CD4-positive, CD25-positive, alpha-beta regulatory T cell (primary cell): ENCODE data around the gene PLCB2. TPM values are rescaled to one million over a fixed set of nuclear protein-coding genes. Genes with fewer than 3 reads are reported as not detected.

Source experiments
- ATAC-seq, 2 donors: fragments of 150-1000 bp; cut with Tn5 transposase; one replicate each; pipeline ENCODE4 v1.10.0; 2021; ENCODE audit warnings: low read depth in 2 of 2, moderate number of reproducible peaks in 2 of 2, moderate library complexity in 1 of 2
- DNase-seq, 3 donors: peaks; one replicate each; pipeline versions ENCODE4 v3.0.0 to v3.0.0-alpha.2; 2012 to 2022; ENCODE audit warnings: mixed read lengths in 1 of 3
- H3K27ac ChIP-seq: one replicate; pipeline ENCODE4 v1.7.0; 2013; ENCODE audit warnings: mild to moderate bottlenecking, low read length; ENCODE audit not compliant: insufficient read depth, poor library complexity, severe bottlenecking
- H3K27me3 ChIP-seq: one replicate; pipeline ENCODE4 v1.7.0; 2013; ENCODE audit warnings: low read length; ENCODE audit not compliant: control insufficient read depth, insufficient read depth
- H3K36me3 ChIP-seq: one replicate; pipeline ENCODE4 v1.7.0; 2013; ENCODE audit warnings: mild to moderate bottlenecking, low read length, moderate library complexity; ENCODE audit not compliant: control insufficient read depth, insufficient read depth
- H3K4me1 ChIP-seq: 2 replicates; pipeline ENCODE4 v1.7.0; 2013; ENCODE audit warnings: mild to moderate bottlenecking, low read length; ENCODE audit not compliant: insufficient read depth, control insufficient read depth, poor library complexity, severe bottlenecking
- H3K4me3 ChIP-seq: one replicate; pipeline ENCODE4 v1.7.0; 2013; ENCODE audit warnings: low read depth, mild to moderate bottlenecking, low read length, moderate library complexity
- H3K9me3 ChIP-seq, 2 experiments: 1 replicate in 1 of 2; 2 replicates in 1 of 2; pipeline ENCODE4 v1.7.0; 2013; ENCODE audit warnings: low read length in 2 of 2, mild to moderate bottlenecking in 1 of 2, moderate library complexity in 1 of 2; ENCODE audit not compliant: control insufficient read depth in 2 of 2
- H3K27ac Mint-ChIP-seq, 3 donors: one replicate each; pipeline ENCODE4 v1.8.0; 2020 to 2022; ENCODE audit warnings: mild to moderate bottlenecking in 3 of 3, mixed read lengths in 3 of 3, moderate library complexity in 2 of 3
- H3K27me3 Mint-ChIP-seq: one replicate; pipeline ENCODE4 v1.8.0; 2022; ENCODE audit warnings: mild to moderate bottlenecking, mixed read lengths
- H3K36me3 Mint-ChIP-seq: one replicate; pipeline ENCODE4 v1.8.0; 2020; ENCODE audit warnings: mixed read lengths
- H3K4me1 Mint-ChIP-seq, 4 donors: one replicate each; pipeline ENCODE4 v1.8.0; 2020 to 2022; ENCODE audit warnings: mixed read lengths in 4 of 4, mild to moderate bottlenecking in 1 of 4
- H3K4me3 Mint-ChIP-seq, 4 donors: one replicate each; pipeline ENCODE4 v1.8.0; 2020 to 2022; ENCODE audit warnings: mild to moderate bottlenecking in 4 of 4, mixed read lengths in 4 of 4, moderate library complexity in 3 of 4
- H3K9me3 Mint-ChIP-seq, 7 donors: one replicate each; pipeline ENCODE4 v1.8.0; 2020 to 2022; ENCODE audit warnings: mixed read lengths in 7 of 7, mild to moderate bottlenecking in 3 of 7, moderate library complexity in 2 of 7
- polyA plus RNA-seq, 4 donors: library from polyadenylated mRNA; unstranded; fragments of 300-500 nt; fragmentation: Illumina TruSeq; gene quantifications; one replicate each; pipeline ENCODE4 v1.2.3, GENCODE V29; 2021
- total RNA-seq: library from RNA; stranded (reverse); gene quantifications from one replicate; pipeline ENCODE4 v1.2.3, GENCODE V29; 2022

PLCB2 gene
- total and polyA plus RNA-seq, 5 donors from 2014 or later: 17.3 to 305 (median 21.3) TPM

- Histone ChIP-seq H3K9me3 (no peaks in the 10 kb centered on the region), H3K4me1 (peaks cover 7% of the 10 kb centered on the region), H3K4me3 (no peak overlapping the region), H3K27ac (no peak overlapping the region), H3K36me3 (no peaks in the 10 kb centered on the region), H3K27me3 (no peaks in the 10 kb centered on the region)
- Mint-ChIP-seq H3K4me1 (peaks cover 0 to 16% (median 6%) of the 10 kb centered on the region in 4 donors), H3K27me3 (peaks cover 5% of the 10 kb centered on the region), H3K9me3 (peaks cover 0 to 2% (median 0%) of the 10 kb centered on the region in 7 donors), H3K4me3 (peak overlapping the region in 1 of 4 donors; percentile 3), H3K27ac (no peak overlapping the region), H3K36me3 (no peaks in the 10 kb centered on the region)
- ATAC-seq: peak; percentile 83 to 87
- DNase-seq: peak; percentile 63 to 82 (median 73)
Measured at GRCh38 chr15:40338041-40338657, 30.4 kb upstream of the PLCB2 start.

- H3K36me3 Mint-ChIP-seq: peaks cover 3% of the 10 kb centered on the region
- DNase-seq: no peak
- Histone ChIP-seq H3K9me3 (no peaks in the 10 kb centered on the region), H3K36me3 (no peaks in the 10 kb centered on the region), H3K27me3 (no peaks in the 10 kb centered on the region), H3K4me1 (peaks cover 7% of the 10 kb centered on the region), H3K27ac (no peak overlapping the region), H3K4me3 (no peak overlapping the region)
- ATAC-seq: no peak
- H3K4me3 Mint-ChIP-seq: peak overlapping the region in 1 of 4 donors; percentile 3
- no peak overlapping the region for H3K27ac Mint-ChIP-seq
- H3K4me1 Mint-ChIP-seq: peaks cover 0 to 16% (median 6%) of the 10 kb centered on the region in 4 donors
- peaks cover 0 to 2% (median 0%) of the 10 kb centered on the region in 7 donors for H3K9me3 Mint-ChIP-seq
- H3K27me3 Mint-ChIP-seq: peaks cover 5% of the 10 kb centered on the region
Measured at GRCh38 chr15:40337597-40337996, 29.9 kb upstream of the PLCB2 start.

- Mint-ChIP-seq H3K27me3 (peaks cover 5% of the 10 kb centered on the region), H3K4me1 (peaks cover 0 to 16% (median 6%) of the 10 kb centered on the region in 4 donors), H3K9me3 (peaks cover 0 to 2% (median 0%) of the 10 kb centered on the region in 7 donors), H3K4me3 (no peak overlapping the region), H3K27ac (no peak overlapping the region), H3K36me3 (peaks cover 3% of the 10 kb centered on the region)
- ATAC-seq: no peak
- H3K27me3 ChIP-seq: no peaks in the 10 kb centered on the region
- DNase-seq: no peak
- no peaks in the 10 kb centered on the region for H3K9me3 ChIP-seq
- H3K36me3 ChIP-seq: no peaks in the 10 kb centered on the region
- H3K4me3 ChIP-seq: no peak overlapping the region
- H3K27ac ChIP-seq: no peak overlapping the region
- peaks cover 7% of the 10 kb centered on the region for H3K4me1 ChIP-seq
Measured at GRCh38 chr15:40336744-40337122, 29.0 kb upstream of the PLCB2 start.

DNA sequence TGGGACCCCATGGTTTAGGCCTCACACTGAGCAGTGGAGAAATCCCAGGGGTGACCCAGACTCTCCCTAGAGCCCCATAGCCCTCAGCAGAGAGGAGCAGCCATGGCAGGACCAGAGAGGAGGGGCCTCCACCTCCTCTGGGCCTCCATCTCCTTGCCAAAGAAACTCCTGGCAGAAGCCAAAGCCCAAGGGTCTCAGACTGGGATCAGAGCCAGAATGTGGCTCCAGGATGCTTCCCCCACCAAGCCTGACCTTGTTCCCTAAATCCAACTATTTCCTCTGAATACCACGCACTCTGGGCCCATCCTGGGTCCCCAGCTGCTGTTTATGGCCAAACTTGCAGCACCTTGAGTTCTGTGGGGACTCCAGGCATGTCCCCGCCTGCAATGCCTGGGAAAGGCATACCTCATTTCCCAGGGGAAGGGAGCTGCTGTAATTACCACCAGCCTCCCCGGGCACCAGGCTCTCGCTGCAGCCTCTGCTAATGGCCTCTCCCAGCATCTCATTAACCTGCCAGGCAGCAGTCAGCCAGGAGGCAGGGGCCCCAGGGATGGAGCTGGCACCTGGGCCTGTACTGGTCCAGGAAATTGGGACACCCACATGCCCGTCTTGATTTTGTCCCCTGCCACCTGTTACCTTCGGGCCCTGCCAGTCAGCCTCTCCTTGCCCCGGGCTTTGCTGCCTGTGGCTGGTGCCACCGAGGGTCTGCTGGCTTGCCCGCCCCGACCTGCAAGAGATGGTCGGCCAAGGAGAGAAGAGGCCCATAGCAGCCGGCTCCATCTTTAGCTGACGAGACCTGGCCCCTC lies 28.4 kb upstream of the PLCB2 start:
- Histone ChIP-seq H3K36me3 (no peaks in the 10 kb centered on the region), H3K27me3 (no peaks in the 10 kb centered on the region), H3K4me3 (no peak overlapping the region), H3K27ac (no peak overlapping the region), H3K9me3 (no peaks in the 10 kb centered on the region), H3K4me1 (peaks cover 7% of the 10 kb centered on the region)
- Mint-ChIP-seq H3K4me1 (peaks cover 0 to 16% (median 6%) of the 10 kb centered on the region in 4 donors), H3K27me3 (peaks cover 5% of the 10 kb centered on the region), H3K4me3 (no peak overlapping the region), H3K36me3 (peaks cover 3% of the 10 kb centered on the region), H3K27ac (no peak overlapping the region), H3K9me3 (peaks cover 0 to 2% (median 0%) of the 10 kb centered on the region in 7 donors)
- DNase-seq: no peak
- ATAC-seq: no peak

DNA sequence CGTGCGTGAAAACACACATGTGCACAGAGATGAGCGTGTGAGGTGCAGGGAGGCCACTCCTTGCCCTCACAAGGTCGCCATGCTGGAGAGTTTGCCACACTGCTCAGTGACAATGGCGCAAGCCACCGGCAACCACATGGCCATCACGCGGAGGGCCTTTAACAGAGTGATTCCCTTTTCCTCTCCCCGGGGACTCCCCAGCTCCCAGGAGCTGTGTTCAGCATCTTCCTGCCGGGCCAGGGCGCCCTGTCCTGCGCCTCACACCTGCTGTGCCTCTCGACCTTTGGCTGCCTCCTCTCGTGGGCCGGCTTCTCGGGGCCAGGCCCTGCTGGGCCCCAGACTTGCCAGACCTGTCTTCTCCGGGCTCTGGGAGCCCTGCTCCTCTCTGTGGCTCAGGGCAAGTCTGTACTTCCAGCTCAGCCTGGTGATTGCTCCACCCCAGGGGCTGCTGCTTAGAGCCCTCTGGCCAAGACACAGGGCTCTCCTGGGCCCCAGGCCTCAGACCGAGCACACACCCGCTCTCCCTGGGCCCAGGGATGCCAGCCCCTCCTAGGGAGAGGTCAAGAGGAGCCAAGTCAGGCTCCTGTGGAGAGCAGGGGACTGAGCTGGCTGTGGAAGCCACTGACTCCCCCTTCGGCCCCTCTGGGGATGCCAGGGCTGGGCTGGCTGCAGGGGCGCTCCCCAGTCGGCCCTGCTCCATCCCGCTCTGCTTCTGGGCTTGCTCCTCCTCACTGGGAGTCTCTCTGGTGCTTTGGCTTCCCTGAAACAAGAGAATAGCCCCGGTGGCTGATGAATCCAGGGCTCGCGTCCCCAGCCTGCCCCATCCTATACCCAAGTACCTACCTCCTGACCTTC lies 27.4 kb upstream of the PLCB2 start:
- H3K36me3 ChIP-seq: no peaks in the 10 kb centered on the region
- H3K9me3 Mint-ChIP-seq: peaks cover 0 to 2% (median 0%) of the 10 kb centered on the region in 7 donors
- H3K27ac ChIP-seq: no peak overlapping the region
- peaks cover 7% of the 10 kb centered on the region for H3K4me1 ChIP-seq
- peaks cover 3% of the 10 kb centered on the region for H3K36me3 Mint-ChIP-seq
- ATAC-seq (no peak), DNase-seq (no peak)
- peaks cover 5% of the 10 kb centered on the region for H3K27me3 Mint-ChIP-seq
- no peak overlapping the region for H3K27ac Mint-ChIP-seq
- no peaks in the 10 kb centered on the region for H3K27me3 ChIP-seq
- peaks cover 0 to 16% (median 6%) of the 10 kb centered on the region in 4 donors for H3K4me1 Mint-ChIP-seq
- H3K9me3 ChIP-seq: no peaks in the 10 kb centered on the region
- H3K4me3 Mint-ChIP-seq: no peak overlapping the region
- H3K4me3 ChIP-seq: no peak overlapping the region

GRCh38 chr15:40334541-40334940 lies 26.8 kb upstream of the PLCB2 start:
- H3K36me3 Mint-ChIP-seq: peaks cover 3% of the 10 kb centered on the region
- ATAC-seq (no peak), DNase-seq (no peak)
- Histone ChIP-seq H3K27me3 (no peaks in the 10 kb centered on the region), H3K4me1 (peaks cover 7% of the 10 kb centered on the region), H3K27ac (no peak overlapping the region), H3K9me3 (no peaks in the 10 kb centered on the region), H3K4me3 (no peak overlapping the region), H3K36me3 (no peaks in the 10 kb centered on the region)
- H3K4me3 Mint-ChIP-seq: no peak overlapping the region
- peaks cover 5% of the 10 kb centered on the region for H3K27me3 Mint-ChIP-seq
- peaks cover 0 to 2% (median 0%) of the 10 kb centered on the region in 7 donors for H3K9me3 Mint-ChIP-seq
- no peak overlapping the region for H3K27ac Mint-ChIP-seq
- peaks cover 0 to 16% (median 6%) of the 10 kb centered on the region in 4 donors for H3K4me1 Mint-ChIP-seq

DNA sequence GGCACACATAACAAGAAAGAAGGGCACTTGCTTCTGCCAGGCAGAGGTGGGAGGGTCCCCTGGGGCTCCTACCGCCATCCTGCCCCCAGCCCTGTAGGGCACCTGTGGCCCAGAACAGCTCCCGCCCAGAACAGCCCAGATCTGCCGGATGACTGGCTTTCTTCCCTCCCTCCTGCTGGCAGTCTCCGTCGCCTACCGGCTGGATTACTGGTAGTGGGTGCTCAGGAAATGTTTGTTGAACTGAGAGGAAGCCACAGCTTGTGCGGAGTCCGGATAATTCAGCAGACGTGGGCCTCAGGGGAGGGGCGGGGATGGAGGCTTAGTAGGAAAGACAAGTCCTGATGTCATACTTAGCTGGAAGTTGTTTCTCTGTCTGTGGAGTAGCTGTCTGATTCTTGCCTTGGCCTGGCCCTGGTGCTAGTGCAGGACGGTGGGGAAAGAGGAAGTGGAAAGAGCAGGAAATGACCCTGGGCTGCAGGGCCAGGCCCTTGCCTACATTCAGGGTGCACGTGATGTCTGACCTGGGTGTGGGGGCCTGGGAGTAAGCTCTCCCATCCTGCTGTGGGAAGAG lies 26.3 kb upstream of the PLCB2 start:
- ATAC-seq: no peak
- peak overlapping the region in 1 of 4 donors; percentile 68 for H3K4me3 Mint-ChIP-seq
- peak overlapping the region in 1 of 3 donors; percentile 70 for H3K27ac Mint-ChIP-seq
- H3K4me1 Mint-ChIP-seq: peaks cover 0 to 16% (median 8%) of the 10 kb centered on the region in 4 donors
- Histone ChIP-seq H3K4me3 (no peak overlapping the region), H3K27ac (no peak overlapping the region), H3K36me3 (no peaks in the 10 kb centered on the region), H3K4me1 (peaks cover 7% of the 10 kb centered on the region), H3K27me3 (no peaks in the 10 kb centered on the region), H3K9me3 (no peaks in the 10 kb centered on the region)
- DNase-seq: no peak
- H3K27me3 Mint-ChIP-seq: peaks cover 5% of the 10 kb centered on the region
- peaks cover 0 to 2% (median 0%) of the 10 kb centered on the region in 7 donors for H3K9me3 Mint-ChIP-seq
- H3K36me3 Mint-ChIP-seq: peaks cover 3% of the 10 kb centered on the region
